Femur (tissue), 1 donor: ENCODE measurements around the gene CD300LB.
"Not testable (repeated sequence)": the region's sequence is repeated elsewhere in the genome, so short reads cannot be mapped to it uniquely, and the experiment has no call there.

Experiments
- DNase-seq: peaks from one replicate; pipeline ENCODE4 v3.0.0-alpha.2; 2017

CD300LB gene

GRCh38 chr17:74524653-74525464, 6.4 kb downstream of the CD300LB start:
- no peak for DNase-seq

GRCh38 chr17:74523308-74523707, 8.0 kb downstream of the CD300LB start:
- no peak for DNase-seq

GRCh38 chr17:74522381-74523105, 8.7 kb downstream of the CD300LB start:
- DNase-seq, result no peak

- no peak for DNase-seq
Observed at GRCh38 chr17:74521701-74522201, 9.5 kb downstream of the CD300LB start.

- DNase-seq, result peak; percentile 43
Observed at GRCh38 chr17:74520790-74521480, 10.3 kb downstream of the CD300LB start.

GRCh38 chr17:74520016-74520434, 11.2 kb downstream of the CD300LB start:
- no peak for DNase-seq

- DNase-seq, result not testable (repeated sequence)
Observed at GRCh38 chr17:74518413-74518981, 12.8 kb downstream of the CD300LB start.

- DNase-seq, result no peak
Observed at GRCh38 chr17:74516561-74517328, 14.5 kb downstream of the CD300LB start.

GRCh38 chr17:74515941-74516340, 15.3 kb downstream of the CD300LB start:
- no peak for DNase-seq

- no peak for DNase-seq
Observed at GRCh38 chr17:74514632-74515334, 16.5 kb downstream of the CD300LB start.

GRCh38 chr17:74513987-74514631, 17.2 kb downstream of the CD300LB start:
- DNase-seq, result peak; percentile 47

GRCh38 chr17:74512624-74513091, 18.6 kb downstream of the CD300LB start:
- DNase-seq, result no peak

GRCh38 chr17:74512036-74512435, 19.2 kb downstream of the CD300LB start:
- DNase-seq, result no peak

- no peak for DNase-seq
Observed at GRCh38 chr17:74508156-74508555, 23.1 kb downstream of the CD300LB start.

- not testable (repeated sequence) for DNase-seq
Observed at GRCh38 chr17:74503949-74504348, 27.3 kb downstream of the CD300LB start.

- DNase-seq, result no peak
Observed at GRCh38 chr17:74502861-74503260, 28.4 kb downstream of the CD300LB start.

GRCh38 chr17:74499992-74500391, 31.3 kb downstream of the CD300LB start:
- DNase-seq, result no peak

- no peak for DNase-seq
Observed at GRCh38 chr17:74497471-74497870, 33.8 kb downstream of the CD300LB start.

- peak; percentile 75 for DNase-seq
Observed at GRCh38 chr17:74493331-74493833, 37.9 kb downstream of the CD300LB start.

GRCh38 chr17:74491626-74492025, 39.6 kb downstream of the CD300LB start:
- no peak for DNase-seq

GRCh38 chr17:74490716-74491115, 40.6 kb downstream of the CD300LB start:
- no peak for DNase-seq
